HUES48 (cell line): ENCODE results near the gene CRAMP1.

Experiments used
- H3K27ac ChIP-seq: one replicate; pipeline ENCODE4 v1.7.0; 2013; ENCODE audit warnings: low read depth, low read length, inconsistent platforms
- H3K27me3 ChIP-seq: 2 replicates; pipeline ENCODE4 v1.6.1; 2013; ENCODE audit warnings: mild to moderate bottlenecking, low read length; ENCODE audit not compliant: control insufficient read depth, insufficient read depth
- H3K36me3 ChIP-seq: 2 replicates; pipeline ENCODE4 v1.6.1; 2013; ENCODE audit warnings: low read length; ENCODE audit not compliant: control insufficient read depth, insufficient read depth
- H3K4me1 ChIP-seq: 2 replicates; pipeline ENCODE4 v1.6.1; 2013; ENCODE audit warnings: mild to moderate bottlenecking, low read length; ENCODE audit not compliant: control insufficient read depth, insufficient read depth
- H3K4me3 ChIP-seq: 2 replicates; pipeline ENCODE4 v1.5.1; 2013; ENCODE audit warnings: mild to moderate bottlenecking, low read depth, low read length
- H3K9ac ChIP-seq: 2 replicates; pipeline ENCODE4 v1.6.1; 2013; ENCODE audit warnings: mild to moderate bottlenecking, low read depth, low read length, moderate library complexity
- H3K9me3 ChIP-seq: 2 replicates; pipeline ENCODE4 v1.6.1; 2013; ENCODE audit warnings: low read length; ENCODE audit not compliant: control insufficient read depth, insufficient read depth

CRAMP1 gene, protein sequence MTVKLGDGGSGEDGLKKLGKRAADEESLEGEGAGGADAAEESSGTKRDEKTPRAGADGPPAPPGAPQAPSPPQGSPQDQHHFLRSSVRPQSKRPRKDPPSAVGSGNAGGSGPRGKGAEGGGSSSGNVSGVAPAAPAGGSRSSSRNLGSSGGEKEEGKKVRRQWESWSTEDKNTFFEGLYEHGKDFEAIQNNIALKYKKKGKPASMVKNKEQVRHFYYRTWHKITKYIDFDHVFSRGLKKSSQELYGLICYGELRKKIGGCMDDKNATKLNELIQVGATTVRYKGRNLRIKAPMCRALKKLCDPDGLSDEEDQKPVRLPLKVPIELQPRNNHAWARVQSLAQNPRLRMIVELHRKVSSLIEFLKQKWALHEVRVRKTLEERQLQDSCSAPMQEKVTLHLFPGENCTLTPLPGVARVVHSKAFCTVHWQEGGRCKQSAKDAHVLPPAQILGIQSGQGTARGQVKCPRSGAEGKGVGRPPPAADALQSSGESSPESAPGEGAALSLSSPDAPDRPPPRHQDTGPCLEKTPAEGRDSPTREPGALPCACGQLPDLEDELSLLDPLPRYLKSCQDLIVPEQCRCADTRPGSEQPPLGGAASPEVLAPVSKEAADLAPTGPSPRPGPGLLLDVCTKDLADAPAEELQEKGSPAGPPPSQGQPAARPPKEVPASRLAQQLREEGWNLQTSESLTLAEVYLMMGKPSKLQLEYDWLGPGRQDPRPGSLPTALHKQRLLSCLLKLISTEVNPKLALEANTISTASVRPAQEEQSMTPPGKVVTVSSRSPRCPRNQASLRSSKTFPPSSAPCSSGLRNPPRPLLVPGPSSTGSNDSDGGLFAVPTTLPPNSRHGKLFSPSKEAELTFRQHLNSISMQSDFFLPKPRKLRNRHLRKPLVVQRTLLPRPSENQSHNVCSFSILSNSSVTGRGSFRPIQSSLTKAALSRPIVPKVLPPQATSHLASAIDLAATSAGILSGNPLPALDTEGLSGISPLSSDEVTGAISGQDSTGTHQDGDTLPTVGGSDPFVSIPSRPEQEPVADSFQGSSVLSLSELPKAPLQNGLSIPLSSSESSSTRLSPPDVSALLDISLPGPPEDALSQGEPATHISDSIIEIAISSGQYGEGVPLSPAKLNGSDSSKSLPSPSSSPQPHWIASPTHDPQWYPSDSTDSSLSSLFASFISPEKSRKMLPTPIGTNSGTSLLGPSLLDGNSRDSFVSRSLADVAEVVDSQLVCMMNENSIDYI (N-terminal part only)

DNA sequence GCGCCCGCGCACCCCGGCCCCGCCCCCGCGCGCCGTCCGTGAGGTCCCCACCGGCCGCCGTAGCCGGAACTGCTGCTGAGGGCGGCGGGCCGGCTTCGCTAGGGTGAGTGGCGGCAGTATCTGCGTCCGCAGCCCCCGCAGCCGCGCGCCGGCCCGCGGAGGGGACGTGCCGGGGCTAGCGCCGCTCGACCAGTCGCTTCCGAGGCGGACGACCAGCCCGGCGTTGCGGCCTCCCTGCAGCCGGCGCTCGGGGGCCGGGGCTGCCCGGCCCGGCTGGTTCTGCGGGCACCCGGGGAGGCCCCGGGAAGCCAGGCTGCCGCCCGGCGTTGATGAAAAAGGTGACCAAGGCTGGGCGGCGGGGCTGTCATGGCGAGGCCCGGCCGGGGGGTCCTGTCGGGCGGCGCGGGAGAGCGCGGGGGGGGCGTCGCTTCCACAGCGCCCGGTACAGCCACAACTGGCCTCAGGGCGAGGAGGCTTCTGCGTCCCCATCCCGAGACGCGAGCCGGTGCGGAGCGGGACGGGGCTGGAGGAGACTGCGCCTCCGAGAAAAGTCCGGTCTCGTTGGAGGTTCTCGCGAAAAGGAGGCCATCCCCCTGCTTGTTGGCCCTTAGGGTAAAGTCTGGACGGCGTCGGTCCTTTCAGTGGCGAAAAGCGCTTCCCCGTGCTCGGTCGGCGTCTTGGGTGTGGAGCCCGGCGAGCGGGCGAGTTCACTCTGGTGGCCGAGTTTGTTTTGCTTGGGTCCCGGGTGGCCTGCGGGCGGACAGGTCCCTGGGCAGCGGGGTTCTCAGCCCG, at the start of gene CRAMP1:
Gene CRAMP1, plus strand, starts transcription at position 41 of the 792 bp plus-strand sequence. CDS start 2,280 bp downstream, outside the sequence.
- H3K4me1 ChIP-seq = peaks cover 5% of the 10 kb centered on the region; the same call in 1 of the 2 replicates
- H3K27me3 ChIP-seq = peaks cover 12% of the 10 kb centered on the region
- H3K9me3 ChIP-seq = no peaks in the 10 kb centered on the region
- peak within 1 kb of the TSS; percentile 47; the same call in 1 of the 2 replicates for H3K9ac ChIP-seq
- H3K4me3 ChIP-seq = peak within 1 kb of the TSS; percentile 83
- H3K27ac ChIP-seq = peak within 1 kb of the TSS; percentile 86
- H3K36me3 ChIP-seq = peaks cover 14% of the 10 kb centered on the region

DNA sequence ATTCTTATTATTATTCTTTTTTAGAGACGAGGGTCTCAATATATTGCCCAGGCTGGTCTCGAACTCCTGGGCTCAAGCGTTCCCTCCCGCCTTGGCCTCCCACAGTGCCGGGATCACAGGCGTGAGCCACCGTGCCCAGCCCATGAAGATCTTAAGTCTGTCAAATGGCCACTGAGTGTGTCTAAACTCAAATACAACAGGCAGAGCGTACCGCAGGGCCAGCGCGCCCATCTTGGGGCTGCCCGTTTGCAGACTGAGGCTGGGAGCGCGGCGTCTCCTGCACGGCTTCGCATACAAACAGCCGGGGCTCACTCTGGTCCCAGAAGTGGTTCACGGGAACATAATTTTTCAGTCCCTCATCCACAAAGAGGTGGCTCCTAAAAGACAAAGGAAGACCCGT, 48.4 kb upstream of the CRAMP1 start:
- H3K27me3 ChIP-seq = no peaks in the 10 kb centered on the region
- no peak overlapping the region for H3K27ac ChIP-seq
- no peak overlapping the region for H3K4me3 ChIP-seq
- H3K9ac ChIP-seq = no peak overlapping the region
- H3K4me1 ChIP-seq = no peaks in the 10 kb centered on the region
- peaks cover 34% of the 10 kb centered on the region for H3K36me3 ChIP-seq
- no peaks in the 10 kb centered on the region for H3K9me3 ChIP-seq

DNA sequence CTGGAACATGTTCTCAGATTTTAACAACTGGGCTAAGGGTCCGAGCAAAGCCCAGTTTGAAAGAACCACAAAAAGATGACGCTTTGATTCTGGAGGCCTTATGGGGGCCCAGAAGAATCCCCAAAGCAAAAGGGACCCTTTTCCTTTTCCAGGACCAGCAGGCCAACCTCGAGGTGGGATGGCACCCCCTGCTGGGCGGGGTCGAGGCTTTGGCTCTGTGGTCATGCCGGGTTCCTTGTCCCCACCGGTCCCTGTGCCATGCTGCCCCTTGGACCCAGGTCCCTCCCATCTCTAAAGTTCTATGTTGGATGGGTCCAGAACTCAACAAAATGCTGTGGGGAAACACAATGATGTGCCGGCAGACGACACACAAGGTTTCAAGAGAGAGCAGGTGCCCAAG, 47.8 kb upstream of the CRAMP1 start:
- no peaks in the 10 kb centered on the region for H3K27me3 ChIP-seq
- H3K27ac ChIP-seq = no peak overlapping the region
- H3K9me3 ChIP-seq = no peaks in the 10 kb centered on the region
- H3K9ac ChIP-seq = no peak overlapping the region
- H3K36me3 ChIP-seq = peaks cover 32% of the 10 kb centered on the region
- H3K4me3 ChIP-seq = no peak overlapping the region
- H3K4me1 ChIP-seq = no peaks in the 10 kb centered on the region

DNA sequence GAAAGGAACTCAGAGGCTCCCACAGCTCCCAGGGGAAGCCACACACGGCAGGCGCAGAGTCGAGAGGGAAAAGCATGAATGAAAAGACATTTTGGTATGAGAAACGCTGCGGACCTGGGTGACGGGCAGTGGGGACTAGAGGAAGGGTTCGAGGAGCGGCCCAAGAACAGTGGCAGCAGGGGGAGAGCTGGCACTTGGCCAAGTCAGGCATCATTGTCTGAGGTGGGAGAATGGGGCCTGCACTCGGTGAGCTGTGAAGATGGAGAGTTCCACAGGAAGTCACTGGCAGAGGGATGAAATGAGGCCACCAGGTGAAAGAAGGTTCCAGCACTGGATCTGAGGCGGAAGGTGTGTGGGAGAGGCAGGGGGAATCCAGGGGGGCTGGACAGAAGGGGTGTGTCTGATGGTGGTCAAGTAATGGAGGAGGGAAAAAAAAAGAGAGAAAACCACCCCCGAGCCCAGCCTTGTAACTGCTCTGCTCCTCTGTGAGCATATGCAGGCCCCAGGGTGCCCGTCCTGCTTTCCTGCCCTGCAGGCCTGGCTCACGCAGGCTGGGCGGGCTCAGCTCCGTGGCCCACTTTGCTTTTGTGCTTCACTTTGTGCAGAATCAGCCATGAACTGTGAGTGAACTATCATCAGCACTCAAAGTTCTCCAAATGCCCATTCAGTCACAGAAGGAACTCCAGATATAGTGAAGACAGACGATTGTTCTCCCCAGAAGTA, 46.9 kb upstream of the CRAMP1 start:
- no peak overlapping the region for H3K4me3 ChIP-seq
- H3K36me3 ChIP-seq = peaks cover 29% of the 10 kb centered on the region
- no peaks in the 10 kb centered on the region for H3K27me3 ChIP-seq
- no peak overlapping the region for H3K9ac ChIP-seq
- H3K4me1 ChIP-seq = no peaks in the 10 kb centered on the region
- no peak overlapping the region for H3K27ac ChIP-seq
- no peaks in the 10 kb centered on the region for H3K9me3 ChIP-seq

DNA sequence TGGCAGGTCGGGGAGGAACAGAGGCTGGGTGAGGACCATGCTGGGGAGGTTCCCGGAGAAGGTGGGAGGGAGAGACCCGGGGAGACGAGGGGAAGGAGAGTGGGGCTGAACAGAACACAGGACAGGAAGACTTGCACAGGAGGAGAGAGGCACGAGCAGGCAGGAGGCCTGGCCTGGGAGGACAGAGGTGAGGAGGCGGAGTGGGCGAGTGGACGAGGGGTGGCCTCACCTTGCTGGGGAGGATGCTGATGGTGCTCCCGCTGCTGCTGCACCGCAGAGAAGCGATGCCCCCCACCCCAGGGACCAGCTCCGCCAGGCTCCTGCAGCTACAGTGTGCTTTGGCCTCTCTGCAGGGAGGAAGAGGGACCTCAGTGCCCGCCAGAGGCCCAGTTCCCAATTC, 44.2 kb upstream of the CRAMP1 start:
- Histone ChIP-seq H3K36me3 (peaks cover 10% of the 10 kb centered on the region; the same call in 1 of the 2 replicates), H3K9me3 (no peaks in the 10 kb centered on the region), H3K4me1 (no peaks in the 10 kb centered on the region), H3K27me3 (no peaks in the 10 kb centered on the region), H3K4me3 (no peak overlapping the region), H3K9ac (no peak overlapping the region), H3K27ac (no peak overlapping the region)

DNA sequence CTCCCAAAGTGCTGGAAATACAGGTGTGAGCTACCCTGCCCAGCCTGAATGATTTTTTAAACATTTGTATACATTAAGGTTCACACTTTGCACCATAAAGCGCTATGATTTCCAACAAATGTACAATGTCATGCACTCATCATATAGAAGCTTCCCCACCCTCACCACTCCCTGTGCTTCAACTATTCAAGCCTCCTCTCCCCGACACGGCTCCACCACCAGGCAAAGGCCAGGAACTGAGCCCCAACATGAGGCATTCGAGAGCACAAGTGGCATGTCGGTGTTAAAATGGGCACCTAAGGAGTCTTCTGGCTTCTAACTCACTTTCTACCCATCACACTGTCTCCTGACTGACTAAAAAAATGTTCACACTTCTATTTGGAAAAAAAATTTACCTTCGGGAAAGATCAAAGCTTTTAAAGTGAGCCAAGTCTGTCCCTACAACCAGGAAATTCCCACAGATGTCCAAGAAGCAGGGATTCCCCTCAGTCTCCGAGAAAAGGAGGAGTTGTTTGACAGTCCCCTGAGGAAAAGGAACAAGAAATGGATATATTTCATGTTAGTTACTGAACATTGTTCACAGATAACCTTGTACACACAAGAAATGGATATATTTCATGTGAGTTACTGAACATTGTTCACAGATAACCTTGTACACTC, 41.0 kb upstream of the CRAMP1 start:
- Histone ChIP-seq H3K9ac (no peak overlapping the region), H3K9me3 (no peaks in the 10 kb centered on the region), H3K27ac (no peak overlapping the region)

DNA sequence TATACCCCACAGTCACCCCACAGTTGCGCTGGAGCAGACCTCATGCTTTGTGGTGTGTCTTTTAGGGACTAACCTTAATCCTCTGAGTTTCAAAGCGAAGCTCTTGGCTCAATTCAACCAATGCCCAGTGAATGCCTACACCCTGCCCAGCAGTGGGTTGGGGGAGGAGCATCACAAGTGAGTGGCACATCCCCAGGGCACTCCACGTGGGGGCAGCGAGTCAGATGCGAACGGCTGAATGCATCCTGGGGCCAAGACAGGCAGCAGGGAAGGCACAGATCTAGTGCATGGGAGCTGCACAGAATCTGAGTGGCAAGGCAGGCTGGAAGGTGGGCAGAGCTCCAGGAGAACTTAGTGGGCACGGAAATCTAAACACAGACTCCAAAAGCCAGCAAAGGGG, 39.5 kb upstream of the CRAMP1 start:
- no peaks in the 10 kb centered on the region for H3K27me3 ChIP-seq
- no peak overlapping the region for H3K9ac ChIP-seq
- H3K4me3 ChIP-seq = no peak overlapping the region
- H3K27ac ChIP-seq = no peak overlapping the region
- H3K4me1 ChIP-seq = no peaks in the 10 kb centered on the region
- peaks cover 4% of the 10 kb centered on the region; the same call in 1 of the 2 replicates for H3K36me3 ChIP-seq
- no peaks in the 10 kb centered on the region for H3K9me3 ChIP-seq

More for the DNA sequence above, 41.0 kb upstream of the CRAMP1 start:
- Histone ChIP-seq H3K27me3 (no peaks in the 10 kb centered on the region), H3K4me1 (no peaks in the 10 kb centered on the region), H3K36me3 (peaks cover 4% of the 10 kb centered on the region; the same call in 1 of the 2 replicates), H3K4me3 (no peak overlapping the region)

DNA sequence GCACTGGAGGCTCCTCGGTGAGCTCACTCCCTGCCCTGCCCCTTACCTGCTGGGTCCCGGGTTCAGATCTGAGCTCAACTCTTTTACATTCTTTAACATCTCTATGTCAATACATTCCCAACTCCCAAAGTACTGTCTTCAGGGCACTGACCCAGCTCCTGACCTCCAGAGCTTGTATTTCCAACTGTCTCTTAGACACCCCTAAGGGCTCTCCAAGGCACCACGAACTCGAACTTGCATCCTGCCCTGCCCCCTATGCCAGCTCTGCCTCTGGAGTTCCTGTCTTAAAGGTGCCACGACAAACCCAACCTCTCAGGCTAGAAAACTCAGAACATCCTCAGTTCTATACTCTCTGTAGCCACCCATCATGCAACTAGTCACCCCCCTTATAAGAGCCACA, 38.9 kb upstream of the CRAMP1 start:
- Histone ChIP-seq H3K4me1 (no peaks in the 10 kb centered on the region), H3K9me3 (no peaks in the 10 kb centered on the region), H3K4me3 (no peak overlapping the region), H3K27ac (no peak overlapping the region), H3K27me3 (no peaks in the 10 kb centered on the region), H3K9ac (no peak overlapping the region), H3K36me3 (peaks cover 4% of the 10 kb centered on the region; the same call in 1 of the 2 replicates)

DNA sequence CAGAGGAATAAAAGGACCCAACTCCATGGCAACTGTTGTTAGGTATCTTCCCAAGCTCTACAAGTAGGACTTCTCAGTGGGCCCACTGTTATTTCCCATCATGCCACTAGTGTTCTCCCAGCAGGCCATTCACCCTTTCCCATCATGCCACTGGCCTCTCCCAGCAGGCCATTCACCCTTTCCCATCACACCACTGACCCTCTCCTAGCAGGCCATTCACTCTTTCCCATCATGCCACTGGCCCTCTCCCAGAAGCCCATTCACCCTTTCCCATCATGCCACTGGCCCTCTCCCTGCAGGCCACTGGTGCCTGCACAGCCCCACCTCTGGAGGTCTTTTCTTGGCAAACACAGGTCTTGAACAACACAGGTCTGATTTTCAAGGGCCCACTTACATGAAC, 36.6 kb upstream of the CRAMP1 start:
- peaks cover 16% of the 10 kb centered on the region for H3K36me3 ChIP-seq
- H3K9me3 ChIP-seq = no peaks in the 10 kb centered on the region
- H3K9ac ChIP-seq = no peak overlapping the region
- no peaks in the 10 kb centered on the region for H3K27me3 ChIP-seq
- H3K27ac ChIP-seq = no peak overlapping the region
- no peak overlapping the region for H3K4me3 ChIP-seq
- H3K4me1 ChIP-seq = no peaks in the 10 kb centered on the region
